ENCODE results near the gene C16orf89. TPM values are rescaled to one million over a fixed set of nuclear protein-coding genes. Genes with fewer than 3 reads are reported as not detected.

C16orf89 gene
- polyA plus RNA-seq, 4 donors, result 1.1 to 2.8 (median 2.5) TPM; not detected in 1

DNA sequence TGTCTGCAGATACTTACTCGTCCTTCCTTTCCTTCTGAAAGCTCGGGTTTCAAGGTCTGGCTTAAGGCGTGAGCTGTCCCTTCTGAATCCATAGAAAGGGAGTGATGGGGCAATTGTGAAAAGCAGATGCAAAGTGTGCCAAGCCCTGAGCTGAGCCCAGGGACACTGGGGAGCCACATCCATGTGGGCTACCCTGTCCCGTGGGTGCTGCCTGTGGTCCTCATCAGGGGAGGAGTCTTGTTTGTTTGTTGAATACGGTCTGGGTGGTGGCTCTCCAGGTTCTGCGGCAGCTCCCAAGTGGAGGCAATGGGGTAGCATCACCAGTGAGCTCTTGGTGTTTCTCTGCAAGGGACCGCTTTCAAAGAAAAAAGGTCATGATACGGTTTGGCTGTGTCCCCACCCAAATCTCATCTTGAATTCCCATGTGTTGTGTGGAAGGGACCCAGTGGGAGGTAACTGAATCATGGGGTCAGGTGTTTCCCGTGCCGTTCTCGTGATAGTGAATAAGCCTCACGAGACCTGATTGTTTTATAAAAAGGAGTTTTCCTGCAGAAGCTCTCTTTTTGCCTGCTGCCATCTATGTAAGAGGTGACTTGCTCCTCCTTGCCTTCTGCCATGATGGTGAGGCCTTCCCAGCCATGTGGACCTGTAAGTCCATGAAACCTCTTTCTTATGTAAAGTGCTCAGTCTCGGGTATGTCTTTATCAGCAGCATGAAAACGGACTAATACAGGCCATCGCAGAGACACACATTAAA, 4.9 kb upstream of the C16orf89 start:
- no peaks in the 10 kb centered on the region for H3K27me3 ChIP-seq (ENCODE audit: control insufficient read depth in 3 of 3, insufficient read depth in 3 of 3, low read length in 3 of 3)
- peak overlapping the region in 2 of 3 donors; percentile 83 to 92 for H3K27ac ChIP-seq (ENCODE audit: low read depth in 1 of 3, low read length in 2 of 3)
- H3K9me3 ChIP-seq (ENCODE audit: control insufficient read depth in 2 of 2, insufficient read depth in 1 of 2, low read depth in 1 of 2, low read length in 1 of 2), result no peaks in the 10 kb centered on the region
- WGBS, 3 donors, result 88 to 93% (median 89%) methylated on average over 15 of the region's 15 CpGs
- peaks cover 0 to 15% (median 2%) of the 10 kb centered on the region in 3 donors for H3K36me3 ChIP-seq (ENCODE audit: control insufficient read depth in 3 of 3, insufficient read depth in 2 of 3, low read depth in 1 of 3, low read length in 3 of 3)
- peaks cover 0 to 14% (median 2%) of the 10 kb centered on the region in 3 donors for H3K4me1 ChIP-seq (ENCODE audit: control insufficient read depth in 3 of 3, insufficient read depth in 2 of 3, low read depth in 1 of 3, low read length in 2 of 3)
- H3K4me3 ChIP-seq (ENCODE audit: low read depth in 1 of 3, low read length in 3 of 3), result no peak overlapping the region
- FAIRE-seq (no peak), DNase-seq (no peak)

DNA sequence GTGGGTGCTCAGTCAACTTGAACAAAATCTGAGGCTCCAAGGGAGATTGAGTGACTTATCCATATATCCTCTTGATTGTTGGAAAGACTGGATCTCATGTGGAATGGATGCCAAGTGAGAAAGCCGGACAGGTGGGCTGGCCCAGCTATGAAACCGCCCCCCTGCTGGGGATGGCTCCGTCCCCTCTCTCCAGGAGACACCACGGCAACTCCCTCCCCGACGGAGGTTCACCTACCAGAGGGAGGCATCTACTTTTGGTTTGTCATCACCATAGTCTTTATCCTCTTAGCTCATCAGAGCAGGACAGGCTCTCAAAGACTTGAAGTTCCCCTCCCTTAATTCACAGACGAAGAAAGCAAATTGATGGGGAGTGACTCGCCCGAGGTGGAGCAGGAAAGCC, 4.1 kb upstream of the C16orf89 start:
- H3K27me3 ChIP-seq (ENCODE audit: control insufficient read depth in 3 of 3, insufficient read depth in 3 of 3, low read length in 3 of 3), result no peaks in the 10 kb centered on the region
- H3K36me3 ChIP-seq (ENCODE audit: control insufficient read depth in 3 of 3, insufficient read depth in 2 of 3, low read depth in 1 of 3, low read length in 3 of 3), result peaks cover 0 to 8% (median 0%) of the 10 kb centered on the region in 3 donors
- DNase-seq, result no peak
- no peak overlapping the region for H3K27ac ChIP-seq (ENCODE audit: low read depth in 1 of 3, low read length in 2 of 3)
- WGBS, 3 donors, result 93 to 96% (median 95%) methylated on average over 9 of the region's 9 CpGs
- no peak overlapping the region for H3K4me3 ChIP-seq (ENCODE audit: low read depth in 1 of 3, low read length in 3 of 3)
- no peak for FAIRE-seq
- H3K4me1 ChIP-seq (ENCODE audit: control insufficient read depth in 3 of 3, insufficient read depth in 2 of 3, low read depth in 1 of 3, low read length in 2 of 3), result peaks cover 0 to 19% (median 2%) of the 10 kb centered on the region in 3 donors
- no peaks in the 10 kb centered on the region for H3K9me3 ChIP-seq (ENCODE audit: control insufficient read depth in 2 of 2, insufficient read depth in 1 of 2, low read depth in 1 of 2, low read length in 1 of 2)

DNA sequence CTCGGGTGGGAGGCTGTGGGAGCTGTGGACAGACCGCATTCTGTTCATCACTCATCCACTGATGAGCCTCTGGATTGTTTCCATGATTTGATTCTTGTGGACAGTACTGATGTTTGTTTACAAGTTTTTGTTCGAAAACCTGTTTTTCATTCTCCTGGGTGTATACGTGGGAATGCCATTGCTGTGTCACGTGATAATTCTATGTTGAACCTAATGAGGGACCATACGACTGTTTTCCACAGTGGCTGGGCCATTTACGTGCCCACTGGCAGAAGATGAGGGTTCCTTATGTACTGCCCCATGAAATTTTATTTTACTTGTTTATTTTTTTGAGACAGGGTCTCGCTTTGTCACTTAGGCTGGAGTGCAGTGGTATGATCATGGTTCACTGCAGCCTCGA, 3.3 kb upstream of the C16orf89 start:
- Histone ChIP-seq H3K4me3 (ENCODE audit: low read depth in 1 of 3, low read length in 3 of 3) (no peak overlapping the region), H3K27ac (ENCODE audit: low read depth in 1 of 3, low read length in 2 of 3) (no peak overlapping the region), H3K9me3 (ENCODE audit: control insufficient read depth in 2 of 2, insufficient read depth in 1 of 2, low read depth in 1 of 2, low read length in 1 of 2) (no peaks in the 10 kb centered on the region), H3K36me3 (ENCODE audit: control insufficient read depth in 3 of 3, insufficient read depth in 2 of 3, low read depth in 1 of 3, low read length in 3 of 3) (peaks cover 0 to 3% (median 0%) of the 10 kb centered on the region in 3 donors), H3K4me1 (ENCODE audit: control insufficient read depth in 3 of 3, insufficient read depth in 2 of 3, low read depth in 1 of 3, low read length in 2 of 3) (peaks cover 2 to 19% (median 3%) of the 10 kb centered on the region in 3 donors), H3K27me3 (ENCODE audit: control insufficient read depth in 3 of 3, insufficient read depth in 3 of 3, low read length in 3 of 3) (no peaks in the 10 kb centered on the region)
- no peak for DNase-seq
- WGBS, 3 donors, result 77 to 87% (median 87%) methylated on average over 9 of the region's 9 CpGs
- no peak for FAIRE-seq

DNA sequence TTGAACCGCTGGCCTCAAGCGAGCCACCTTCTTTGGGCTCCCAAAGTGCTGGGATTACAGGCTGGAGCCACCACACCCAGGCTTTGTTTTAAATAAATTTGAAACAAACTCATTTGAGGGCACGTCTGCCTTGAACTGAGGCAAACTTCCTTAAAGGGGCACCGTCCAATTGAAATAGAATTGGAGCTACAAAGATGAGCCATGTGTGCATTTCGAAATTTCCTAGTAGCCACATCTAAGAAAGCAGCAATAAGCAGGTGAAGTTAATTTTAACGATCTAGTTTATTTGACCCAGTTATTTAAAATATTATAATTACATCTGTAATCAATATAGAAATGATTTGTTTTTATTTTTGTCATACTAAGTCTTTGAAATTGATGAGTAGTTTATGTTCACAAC, 755 bp upstream of the C16orf89 start:
- H3K27me3 ChIP-seq (ENCODE audit: control insufficient read depth in 3 of 3, insufficient read depth in 3 of 3, low read length in 3 of 3), result no peaks in the 10 kb centered on the region
- H3K36me3 ChIP-seq (ENCODE audit: control insufficient read depth in 3 of 3, insufficient read depth in 2 of 3, low read depth in 1 of 3, low read length in 3 of 3), result no peaks in the 10 kb centered on the region
- H3K27ac ChIP-seq (ENCODE audit: low read depth in 1 of 3, low read length in 2 of 3), result no peak overlapping the region
- H3K4me1 ChIP-seq (ENCODE audit: control insufficient read depth in 3 of 3, insufficient read depth in 2 of 3, low read depth in 1 of 3, low read length in 2 of 3), result peaks cover 0 to 7% (median 3%) of the 10 kb centered on the region in 3 donors
- no peak overlapping the region for H3K4me3 ChIP-seq (ENCODE audit: low read depth in 1 of 3, low read length in 3 of 3)
- 64 to 72% (median 66%) methylated on average over 6 of the region's 6 CpGs for WGBS, 3 donors
- DNase-seq (no peak), FAIRE-seq (no peak)
- no peaks in the 10 kb centered on the region for H3K9me3 ChIP-seq (ENCODE audit: control insufficient read depth in 2 of 2, insufficient read depth in 1 of 2, low read depth in 1 of 2, low read length in 1 of 2)

- peak overlapping the region in 2 of 3 donors; percentile 10 to 32 for H3K27ac ChIP-seq (ENCODE audit: low read depth in 1 of 3, low read length in 2 of 3)
- 30 to 39% (median 35%) methylated on average over 8 of the region's 8 CpGs for WGBS, 3 donors
- no peak for FAIRE-seq
- DNase-seq, result no peak
- no peaks in the 10 kb centered on the region for H3K36me3 ChIP-seq (ENCODE audit: control insufficient read depth in 3 of 3, insufficient read depth in 2 of 3, low read depth in 1 of 3, low read length in 3 of 3)
- no peak overlapping the region for H3K4me3 ChIP-seq (ENCODE audit: low read depth in 1 of 3, low read length in 3 of 3)
- H3K27me3 ChIP-seq (ENCODE audit: control insufficient read depth in 3 of 3, insufficient read depth in 3 of 3, low read length in 3 of 3), result no peaks in the 10 kb centered on the region
- peaks cover 0 to 4% (median 3%) of the 10 kb centered on the region in 3 donors for H3K4me1 ChIP-seq (ENCODE audit: control insufficient read depth in 3 of 3, insufficient read depth in 2 of 3, low read depth in 1 of 3, low read length in 2 of 3)
- no peaks in the 10 kb centered on the region for H3K9me3 ChIP-seq (ENCODE audit: control insufficient read depth in 2 of 2, insufficient read depth in 1 of 2, low read depth in 1 of 2, low read length in 1 of 2)
Observed at GRCh38 chr16:5065326-5065725, 430 bp downstream of the C16orf89 start.

DNA sequence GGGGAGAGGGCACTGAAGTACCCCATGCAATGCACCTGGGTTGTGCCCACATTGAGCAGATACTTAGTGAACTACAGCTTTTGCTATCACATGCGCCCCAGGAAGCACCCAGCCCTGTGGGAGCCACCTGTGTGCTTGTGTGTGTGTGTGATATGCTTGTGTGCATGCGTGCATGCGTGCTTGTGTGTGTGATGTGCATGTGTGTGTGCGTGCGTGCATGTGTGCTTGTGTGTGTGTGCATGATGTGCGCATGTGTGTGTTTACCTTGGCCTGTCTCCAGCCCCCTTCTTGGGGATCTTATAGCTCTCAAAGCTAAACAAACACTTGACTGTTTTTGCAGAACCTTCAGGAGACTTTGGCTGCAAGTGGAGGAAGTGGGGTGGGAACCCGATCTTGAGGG, 841 bp downstream of the C16orf89 start:
- Histone ChIP-seq H3K9me3 (ENCODE audit: control insufficient read depth in 2 of 2, insufficient read depth in 1 of 2, low read depth in 1 of 2, low read length in 1 of 2) (no peaks in the 10 kb centered on the region), H3K27ac (ENCODE audit: low read depth in 1 of 3, low read length in 2 of 3) (peak overlapping the region in 1 of 3 donors; percentile 10), H3K27me3 (ENCODE audit: control insufficient read depth in 3 of 3, insufficient read depth in 3 of 3, low read length in 3 of 3) (no peaks in the 10 kb centered on the region), H3K4me3 (ENCODE audit: low read depth in 1 of 3, low read length in 3 of 3) (no peak overlapping the region), H3K36me3 (ENCODE audit: control insufficient read depth in 3 of 3, insufficient read depth in 2 of 3, low read depth in 1 of 3, low read length in 3 of 3) (no peaks in the 10 kb centered on the region), H3K4me1 (ENCODE audit: control insufficient read depth in 3 of 3, insufficient read depth in 2 of 3, low read depth in 1 of 3, low read length in 2 of 3) (peaks cover 0 to 4% (median 3%) of the 10 kb centered on the region in 3 donors)
- FAIRE-seq (no peak), DNase-seq (peak; percentile 7 to 54)
- WGBS, 3 donors, result 13 to 36% (median 25%) methylated on average over 7 of the region's 7 CpGs

- Histone ChIP-seq H3K4me3 (ENCODE audit: low read depth in 1 of 3, low read length in 3 of 3) (no peak overlapping the region), H3K36me3 (ENCODE audit: control insufficient read depth in 3 of 3, insufficient read depth in 2 of 3, low read depth in 1 of 3, low read length in 3 of 3) (no peaks in the 10 kb centered on the region), H3K4me1 (ENCODE audit: control insufficient read depth in 3 of 3, insufficient read depth in 2 of 3, low read depth in 1 of 3, low read length in 2 of 3) (peaks cover 0 to 4% (median 3%) of the 10 kb centered on the region in 3 donors), H3K27ac (ENCODE audit: low read depth in 1 of 3, low read length in 2 of 3) (no peak overlapping the region), H3K27me3 (ENCODE audit: control insufficient read depth in 3 of 3, insufficient read depth in 3 of 3, low read length in 3 of 3) (no peaks in the 10 kb centered on the region), H3K9me3 (ENCODE audit: control insufficient read depth in 2 of 2, insufficient read depth in 1 of 2, low read depth in 1 of 2, low read length in 1 of 2) (no peaks in the 10 kb centered on the region)
- 34 to 61% (median 47%) methylated on average over 19 of the region's 19 CpGs for WGBS, 3 donors
- DNase-seq, result peak in 1 of 2 donors; percentile 17
- no peak for FAIRE-seq
Observed at GRCh38 chr16:5062790-5063765, 2.7 kb downstream of the C16orf89 start.

DNA sequence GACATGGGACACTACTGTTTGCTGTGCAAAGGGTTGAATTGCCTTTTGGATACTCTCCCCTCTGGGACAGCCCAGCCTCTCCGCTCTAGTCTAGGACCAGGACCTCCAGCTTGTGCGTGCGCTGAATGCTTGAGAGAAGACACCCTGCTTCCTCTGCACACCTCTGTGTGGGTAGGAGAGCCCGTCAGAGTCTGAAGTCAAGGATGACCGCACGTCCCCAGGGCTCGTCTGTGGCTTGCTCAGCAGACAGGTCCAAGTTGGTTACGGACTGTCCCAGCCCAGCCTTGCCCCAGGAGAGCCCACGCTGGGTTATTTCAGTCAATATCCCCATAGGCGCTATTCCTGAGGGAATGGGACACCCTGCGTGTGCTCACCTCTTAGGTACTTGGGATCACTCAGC, 3.7 kb downstream of the C16orf89 start:
- Histone ChIP-seq H3K27me3 (ENCODE audit: control insufficient read depth in 3 of 3, insufficient read depth in 3 of 3, low read length in 3 of 3) (no peaks in the 10 kb centered on the region), H3K9me3 (ENCODE audit: control insufficient read depth in 2 of 2, insufficient read depth in 1 of 2, low read depth in 1 of 2, low read length in 1 of 2) (no peaks in the 10 kb centered on the region), H3K4me1 (ENCODE audit: control insufficient read depth in 3 of 3, insufficient read depth in 2 of 3, low read depth in 1 of 3, low read length in 2 of 3) (peaks cover 0 to 4% (median 3%) of the 10 kb centered on the region in 3 donors), H3K27ac (ENCODE audit: low read depth in 1 of 3, low read length in 2 of 3) (no peak overlapping the region), H3K36me3 (ENCODE audit: control insufficient read depth in 3 of 3, insufficient read depth in 2 of 3, low read depth in 1 of 3, low read length in 3 of 3) (no peaks in the 10 kb centered on the region), H3K4me3 (ENCODE audit: low read depth in 1 of 3, low read length in 3 of 3) (no peak overlapping the region)
- FAIRE-seq, result no peak
- DNase-seq, result no peak
- WGBS, 3 donors, result 84 to 88% (median 86%) methylated on average over 11 of the region's 11 CpGs
